PC-3 (cell line): ENCODE measurements around the gene CD79A. TPM values are rescaled to one million over a fixed set of nuclear protein-coding genes. Genes with fewer than 3 reads are reported as not detected.

Experiments used
- ATAC-seq: fragments of 200-7000 bp; cut with Tn5 transposase; 2 replicates; pipeline ENCODE4 v1.9.1; 2020; ENCODE audit warnings: mild to moderate bottlenecking, moderate library complexity
- BruUV-seq: library from RNA; stranded (reverse); fragments of 400-500 nt; replicated peaks from 2 replicates; lab custom pipeline; 2021; lab: Mats Ljungman, UMichigan
- CTCF ChIA-PET: fragments of 300-600 bp; sonication (Branson Sonifier 250); formaldehyde crosslinking; loops from one replicate; lab custom pipeline; 2022; ENCODE audit warnings: antibody characterized with exemption; lab: Charles Lee
- POLR2A ChIA-PET: fragments of 300-600 bp; sonication (Branson Sonifier 250); formaldehyde crosslinking; loops from one replicate; lab custom pipeline; 2022; ENCODE audit warnings: antibody characterized with exemption; ENCODE audit not compliant: unreplicated experiment; lab: Charles Lee
- DNase-seq: peaks from one replicate; pipeline ENCODE4 v3.0.0-alpha.2; 2015
- H2AFZ ChIP-seq: fragments of 300-600 bp; sonication (generic); 2 replicates; pipeline ENCODE4 v1.6.0; 2016; ENCODE audit warnings: antibody characterized with exemption, low read length
- H3F3A ChIP-seq: fragments of 300-600 bp; sonication (generic); one replicate; pipeline ENCODE4 v1.6.0; 2017; ENCODE audit warnings: antibody characterized with exemption, low read length, control low read depth, mild to moderate bottlenecking; ENCODE audit not compliant: unreplicated experiment
- H3K27ac ChIP-seq: fragments of 300-600 bp; sonication (generic); 2 replicates; pipeline ENCODE4 v1.5.1; 2016; ENCODE audit warnings: mild to moderate bottlenecking, low read length
- H3K27me3 ChIP-seq: fragments of 300-600 bp; sonication (generic); 2 replicates; pipeline ENCODE4 v1.6.1; 2016; ENCODE audit warnings: low read length, mixed read lengths
- H3K36me3 ChIP-seq: fragments of 300-600 bp; sonication (generic); 2 replicates; pipeline ENCODE4 v1.6.1; 2016; ENCODE audit warnings: low read depth, mixed run types, low read length, mixed read lengths
- H3K4me1 ChIP-seq: fragments of 300-600 bp; sonication (generic); 2 replicates; pipeline ENCODE4 v1.5.1; 2016; ENCODE audit warnings: low read length; ENCODE audit not compliant: insufficient read depth
- H3K4me2 ChIP-seq: fragments of 300-600 bp; sonication (generic); 2 replicates; pipeline ENCODE4 v1.6.0; 2016; ENCODE audit warnings: low read length
- H3K4me3 ChIP-seq: fragments of 300-600 bp; sonication (generic); 2 replicates; pipeline ENCODE4 v1.5.1; 2016; ENCODE audit warnings: mild to moderate bottlenecking, low read length, mixed read lengths
- H3K79me2 ChIP-seq: fragments of 300-600 bp; sonication (generic); 2 replicates; pipeline ENCODE4 v1.6.1; 2017; ENCODE audit warnings: low read length, mixed read lengths
- H3K9ac ChIP-seq: fragments of 300-600 bp; sonication (generic); 2 replicates; pipeline ENCODE4 v1.6.0; 2016; ENCODE audit warnings: mild to moderate bottlenecking, low read length
- H3K9me2 ChIP-seq: fragments of 300-600 bp; sonication (generic); replicated peaks from 2 replicates; pipeline ENCODE4 v1.6.1; 2016; ENCODE audit warnings: mixed run types, low read length, mixed read lengths
- H3K9me3 ChIP-seq: fragments of 300-600 bp; sonication (generic); 2 replicates; pipeline ENCODE4 v1.6.1; 2016; ENCODE audit warnings: low read length, mixed read lengths
- H4K20me1 ChIP-seq: fragments of 300-600 bp; sonication (generic); 2 replicates; pipeline ENCODE4 v1.6.1; 2016; ENCODE audit warnings: low read length, mixed read lengths
- EZH2 ChIP-seq: fragments of 300-600 bp; sonication (generic); IDR thresholded peaks from one replicate; pipeline ENCODE4 v1.6.1; 2017; ENCODE audit warnings: antibody characterized with exemption, mild to moderate bottlenecking, low read length; ENCODE audit not compliant: unreplicated experiment
- EZH2phosphoT487 ChIP-seq: fragments of 300-600 bp; sonication (generic); IDR thresholded peaks from 2 replicates; pipeline ENCODE4 v1.6.1; 2018; ENCODE audit warnings: mild to moderate bottlenecking, antibody characterized with exemption, low read length, borderline replicate concordance
- intact Hi-C: fragments of 100-400 bp; cut with micrococcal nuclease; formaldehyde crosslinking; loops from 2 replicates; pipeline ENCODE4 v1.9.0; 2023
- total RNA-seq: library from RNA; depleted of rRNA; stranded (reverse); fragments of >200 nt; gene quantifications from 2 replicates; pipeline ENCODE4 v1.2.3, GENCODE V29; 2014
- TF ChIP-seq, protein P1 (sequence below): fragments of 300-600 bp; sonication (generic); conservative IDR thresholded peaks from 2 replicates; pipeline ENCODE4 v1.5.1; 2017; ENCODE audit warnings: antibody characterized with exemption, low read depth, mild to moderate bottlenecking, low read length

CD79A gene
- total RNA-seq, 1 experiment from 2014 or later, result 0.11 TPM

DNA sequence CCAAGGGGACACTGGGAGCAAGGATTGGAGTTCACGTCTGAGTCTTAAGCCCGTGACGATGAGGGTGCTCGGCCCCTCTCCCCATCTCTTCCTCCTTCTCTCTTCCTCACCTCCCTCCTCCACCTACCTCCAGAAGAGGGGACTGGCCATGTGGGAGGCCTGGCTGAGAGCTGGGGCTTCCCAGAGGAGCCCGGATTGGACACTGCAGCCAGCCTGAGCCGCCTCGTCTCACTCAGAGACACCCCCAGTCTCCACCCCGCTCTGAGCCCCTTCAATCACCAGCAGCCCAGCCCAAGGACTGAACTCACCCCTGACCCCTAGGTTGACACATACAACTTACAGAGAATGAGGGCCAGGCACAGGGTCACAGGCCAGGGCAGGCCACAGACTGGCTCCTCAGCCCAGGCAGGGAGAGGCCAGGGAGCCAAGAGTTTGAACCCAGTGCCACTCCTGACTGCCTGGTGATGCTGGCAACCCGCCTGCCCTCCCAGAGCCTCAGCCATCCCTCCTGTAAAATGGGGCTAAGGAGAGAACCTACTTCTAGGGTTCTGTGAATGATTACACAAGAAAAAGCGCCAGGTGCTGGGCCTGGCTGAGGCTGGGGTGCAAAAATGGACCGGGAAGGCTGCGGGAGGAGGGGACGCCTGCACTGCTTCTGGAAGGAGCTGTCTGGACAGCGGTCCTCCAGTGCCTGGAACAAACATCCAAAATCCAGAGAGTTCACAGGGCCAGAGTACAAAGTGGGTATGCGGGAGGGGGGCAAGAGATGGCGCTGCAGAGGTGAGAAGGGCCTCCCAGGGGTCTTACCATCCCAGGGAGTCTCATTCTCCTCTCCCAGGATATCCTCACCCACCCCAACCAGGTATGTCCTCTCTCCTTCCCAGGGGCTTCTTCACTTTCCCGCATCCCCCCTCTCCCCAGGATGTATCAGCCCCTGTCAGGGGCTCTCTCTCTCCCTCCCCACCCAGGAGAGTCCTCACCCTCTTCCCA, 1.1 kb downstream of the CD79A start:
- Histone ChIP-seq H3K79me2 (0 out of 2 replicates have a peak, but pooled peaks cover under 1% of the 10 kb centered on the region), H3K9me3 (no peaks in the 10 kb centered on the region), H2AFZ (no peak overlapping the region), H3K27ac (no peak overlapping the region), H3K9me2 (no peaks in the 10 kb centered on the region), H3K4me1 (peaks cover 8% of the 10 kb centered on the region; the same call in 1 of the 2 replicates), H3F3A (no peaks in the 10 kb centered on the region), H3K4me3 (no peak overlapping the region), H3K36me3 (no peaks in the 10 kb centered on the region), H4K20me1 (no peaks in the 10 kb centered on the region), H3K4me2 (no peak overlapping the region), H3K27me3 (no peaks in the 10 kb centered on the region), H3K9ac (no peak overlapping the region)
- ATAC-seq (no peak), DNase-seq (no peak)
- POLR2A ChIA-PET, result no interaction called here
- CTCF ChIA-PET, result no interaction called here
- TF ChIP-seq, protein P1, sequence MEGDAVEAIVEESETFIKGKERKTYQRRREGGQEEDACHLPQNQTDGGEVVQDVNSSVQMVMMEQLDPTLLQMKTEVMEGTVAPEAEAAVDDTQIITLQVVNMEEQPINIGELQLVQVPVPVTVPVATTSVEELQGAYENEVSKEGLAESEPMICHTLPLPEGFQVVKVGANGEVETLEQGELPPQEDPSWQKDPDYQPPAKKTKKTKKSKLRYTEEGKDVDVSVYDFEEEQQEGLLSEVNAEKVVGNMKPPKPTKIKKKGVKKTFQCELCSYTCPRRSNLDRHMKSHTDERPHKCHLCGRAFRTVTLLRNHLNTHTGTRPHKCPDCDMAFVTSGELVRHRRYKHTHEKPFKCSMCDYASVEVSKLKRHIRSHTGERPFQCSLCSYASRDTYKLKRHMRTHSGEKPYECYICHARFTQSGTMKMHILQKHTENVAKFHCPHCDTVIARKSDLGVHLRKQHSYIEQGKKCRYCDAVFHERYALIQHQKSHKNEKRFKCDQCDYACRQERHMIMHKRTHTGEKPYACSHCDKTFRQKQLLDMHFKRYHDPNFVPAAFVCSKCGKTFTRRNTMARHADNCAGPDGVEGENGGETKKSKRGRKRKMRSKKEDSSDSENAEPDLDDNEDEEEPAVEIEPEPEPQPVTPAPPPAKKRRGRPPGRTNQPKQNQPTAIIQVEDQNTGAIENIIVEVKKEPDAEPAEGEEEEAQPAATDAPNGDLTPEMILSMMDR, result no peak
- TF ChIP-seq EZH2phosphoT487 (no peak), EZH2 (no peak)
- BruUV-seq, result no TSS peak
- intact Hi-C loops, result no loop called here

DNA sequence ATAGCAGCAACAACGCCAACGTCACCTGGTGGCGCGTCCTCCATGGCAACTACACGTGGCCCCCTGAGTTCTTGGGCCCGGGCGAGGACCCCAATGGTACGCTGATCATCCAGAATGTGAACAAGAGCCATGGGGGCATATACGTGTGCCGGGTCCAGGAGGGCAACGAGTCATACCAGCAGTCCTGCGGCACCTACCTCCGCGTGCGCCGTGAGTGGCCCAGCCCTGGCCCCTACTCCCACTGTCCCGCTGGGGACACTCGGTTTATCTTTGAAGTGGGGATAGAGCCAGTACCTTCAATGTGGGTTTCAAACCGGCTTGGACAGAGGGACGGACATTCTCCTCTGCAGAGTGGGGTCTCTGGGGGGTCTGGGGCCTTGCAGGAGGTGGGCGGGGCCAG, 2.0 kb downstream of the CD79A start:
- no peaks in the 10 kb centered on the region for H3K9me2 ChIP-seq
- no peaks in the 10 kb centered on the region for H3K27me3 ChIP-seq
- H3K79me2 ChIP-seq, result peaks cover 7% of the 10 kb centered on the region
- ChIA-PET CTCF (no interaction called here), POLR2A (no interaction called here)
- intact Hi-C loops, result no loop called here
- ATAC-seq (no peak), DNase-seq (no peak)
- H3K4me2 ChIP-seq, result no peak overlapping the region
- BruUV-seq, result no TSS peak
- no peaks in the 10 kb centered on the region for H3K36me3 ChIP-seq
- no peak overlapping the region for H3K9ac ChIP-seq
- H3K27ac ChIP-seq, result no peak overlapping the region
- peaks cover 8% of the 10 kb centered on the region; the same call in 1 of the 2 replicates for H3K4me1 ChIP-seq
- H3F3A ChIP-seq, result no peaks in the 10 kb centered on the region
- no peak overlapping the region for H2AFZ ChIP-seq
- H4K20me1 ChIP-seq, result no peaks in the 10 kb centered on the region
- H3K9me3 ChIP-seq, result no peaks in the 10 kb centered on the region
- TF ChIP-seq EZH2 (no peak), EZH2phosphoT487 (no peak)
- TF ChIP-seq, protein P1, result no peak
- no peak overlapping the region for H3K4me3 ChIP-seq
